OCI-LY1 (cell line): ENCODE measurements around the gene FHIT.

Source experiments
- EZH2 ChIP-seq: fragments of 200-600 bp; sonication (generic), shearing (Covaris generic); IDR thresholded peaks from 2 replicates; pipeline ENCODE4 v1.8.0; 2017; ENCODE audit warnings: borderline replicate concordance, mixed run types, mild to moderate bottlenecking, antibody characterized with exemption, low read length, moderate library complexity, mixed read lengths
- TF ChIP-seq, protein P1 (sequence below): fragments of 200-600 bp; sonication (generic), shearing (Covaris generic); IDR thresholded peaks from 2 replicates; pipeline ENCODE4 v1.5.1; 2017; ENCODE audit warnings: mild to moderate bottlenecking, antibody characterized with exemption, low read length, moderate library complexity, mixed read lengths

DNA sequence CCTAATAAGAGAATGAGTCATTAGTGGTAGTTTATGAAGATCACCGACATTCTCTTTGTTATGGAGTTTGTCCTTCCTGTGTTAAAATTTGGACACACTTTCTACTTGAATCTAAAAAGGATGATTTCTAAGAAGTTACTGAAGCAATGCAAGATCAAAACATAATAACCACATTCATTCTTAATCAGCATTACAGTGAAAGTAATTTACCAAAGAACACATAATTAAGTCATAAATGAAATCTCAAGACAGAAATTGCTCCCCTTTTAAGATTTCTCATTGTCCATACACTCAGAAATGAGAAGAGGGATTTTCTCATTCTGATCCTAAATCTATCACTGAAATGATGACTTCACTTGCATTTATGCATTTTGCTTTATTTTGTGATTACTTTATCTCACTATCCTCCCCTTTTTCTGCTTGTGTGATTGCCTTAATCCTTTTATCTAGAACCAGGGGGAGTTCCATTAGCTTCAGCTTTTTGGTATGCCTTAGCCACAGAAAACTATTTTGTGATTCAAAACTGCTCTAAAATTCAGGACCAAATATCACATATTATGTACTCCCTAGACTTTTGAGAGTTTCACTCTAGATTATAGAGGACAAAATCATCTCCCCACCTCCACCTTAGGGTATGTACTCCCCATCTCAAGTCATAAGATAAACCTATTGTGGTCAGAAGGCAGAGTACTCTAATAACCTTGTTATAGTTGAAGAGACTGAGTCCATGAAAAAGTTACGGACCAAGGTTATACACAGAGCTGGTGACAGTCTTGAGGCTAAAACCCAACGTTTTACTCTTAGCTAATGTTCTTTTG lies 1383.9 kb downstream of the FHIT start:
- TF ChIP-seq, protein P1, sequence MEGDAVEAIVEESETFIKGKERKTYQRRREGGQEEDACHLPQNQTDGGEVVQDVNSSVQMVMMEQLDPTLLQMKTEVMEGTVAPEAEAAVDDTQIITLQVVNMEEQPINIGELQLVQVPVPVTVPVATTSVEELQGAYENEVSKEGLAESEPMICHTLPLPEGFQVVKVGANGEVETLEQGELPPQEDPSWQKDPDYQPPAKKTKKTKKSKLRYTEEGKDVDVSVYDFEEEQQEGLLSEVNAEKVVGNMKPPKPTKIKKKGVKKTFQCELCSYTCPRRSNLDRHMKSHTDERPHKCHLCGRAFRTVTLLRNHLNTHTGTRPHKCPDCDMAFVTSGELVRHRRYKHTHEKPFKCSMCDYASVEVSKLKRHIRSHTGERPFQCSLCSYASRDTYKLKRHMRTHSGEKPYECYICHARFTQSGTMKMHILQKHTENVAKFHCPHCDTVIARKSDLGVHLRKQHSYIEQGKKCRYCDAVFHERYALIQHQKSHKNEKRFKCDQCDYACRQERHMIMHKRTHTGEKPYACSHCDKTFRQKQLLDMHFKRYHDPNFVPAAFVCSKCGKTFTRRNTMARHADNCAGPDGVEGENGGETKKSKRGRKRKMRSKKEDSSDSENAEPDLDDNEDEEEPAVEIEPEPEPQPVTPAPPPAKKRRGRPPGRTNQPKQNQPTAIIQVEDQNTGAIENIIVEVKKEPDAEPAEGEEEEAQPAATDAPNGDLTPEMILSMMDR: no peak
- no peak for TF ChIP-seq EZH2
